A549 (cell line): ENCODE data around the gene AADAC. TPM values are rescaled to one million over a fixed set of nuclear protein-coding genes. Genes with fewer than 3 reads are reported as not detected.

ENCODE experiments used
- ATOH8 ChIP-seq: fragments of 250-450 bp; sonication (Bioruptor Pico); IDR thresholded peaks from 2 replicates; pipeline ENCODE4 v1.5.0; 2020; ENCODE audit warnings: low read depth, mild to moderate bottlenecking, moderate library complexity
- BCL3 ChIP-seq: fragments of >200 bp; sonication (Bioruptor Twin); formaldehyde crosslinking; IDR thresholded peaks from 3 replicates; pipeline ENCODE4 v1.6.1; 2016
- CBX2 ChIP-seq: fragments of 200-600 bp; sonication (generic); IDR thresholded peaks from 2 replicates; pipeline ENCODE4 v1.6.1; 2016; ENCODE audit warnings: low read depth, mild to moderate bottlenecking, borderline replicate concordance
- CBX8 ChIP-seq: fragments of 200-600 bp; sonication (generic); IDR thresholded peaks from 2 replicates; pipeline ENCODE4 v1.6.1; 2016
- CHD2 ChIP-seq: fragments of 150-350 bp; IDR thresholded peaks from 2 replicates; pipeline ENCODE4 v1.6.1; 2014; ENCODE audit warnings: low read length; ENCODE audit not compliant: partially characterized antibody
- CHD4 ChIP-seq: fragments of 200-600 bp; sonication (generic); IDR thresholded peaks from 2 replicates; pipeline ENCODE4 v1.6.1; 2016; ENCODE audit warnings: antibody characterized with exemption, mild to moderate bottlenecking, borderline replicate concordance
- E2F6 ChIP-seq: IDR thresholded peaks from 2 replicates; pipeline ENCODE4 v1.6.1; 2012; ENCODE audit warnings: low read depth, borderline replicate concordance
- EHF ChIP-seq: fragments of 250-450 bp; sonication (Bioruptor Pico); IDR thresholded peaks from 2 replicates; pipeline ENCODE4 v1.5.0; 2020; ENCODE audit warnings: mild to moderate bottlenecking
- ELK1 ChIP-seq: fragments of 150-350 bp; IDR thresholded peaks from 2 replicates; pipeline ENCODE4 v1.6.1; 2014; ENCODE audit warnings: low read depth, mild to moderate bottlenecking, low read length
- EP300 ChIP-seq, 2 experiments: fragments of >200 bp; sonication (Bioruptor Twin); formaldehyde crosslinking; IDR thresholded peaks; 2 replicates in 1 of 2; 3 replicates in 1 of 2; pipeline ENCODE4 v1.6.1; 2016 to 2017
- GATA3 ChIP-seq: IDR thresholded peaks from 2 replicates; pipeline ENCODE4 v1.6.1; 2012; ENCODE audit warnings: borderline replicate concordance
- HDAC2 ChIP-seq: fragments of 200-600 bp; sonication (generic); IDR thresholded peaks from 2 replicates; pipeline ENCODE4 v1.6.1; 2016
- HES2 ChIP-seq: fragments of >200 bp; sonication (Bioruptor Twin); formaldehyde crosslinking; IDR thresholded peaks from 2 replicates; pipeline ENCODE4 v1.6.1; 2016
- HEYL ChIP-seq: fragments of 250-450 bp; sonication (Bioruptor Pico); IDR thresholded peaks from 2 replicates; pipeline ENCODE4 v1.8.0; 2021; ENCODE audit warnings: mild to moderate bottlenecking, moderate library complexity
- HOXA7 ChIP-seq: fragments of 250-450 bp; sonication (Bioruptor Pico); IDR thresholded peaks from 2 replicates; pipeline ENCODE4 v1.5.0; 2020; ENCODE audit warnings: mild to moderate bottlenecking, moderate library complexity
- HOXB13 ChIP-seq: fragments of 250-450 bp; sonication (Bioruptor Pico); IDR thresholded peaks from 2 replicates; pipeline ENCODE4 v1.5.0; 2020; ENCODE audit warnings: low read depth, mild to moderate bottlenecking, moderate library complexity
- HOXB5 ChIP-seq: fragments of 250-450 bp; sonication (Bioruptor Pico); IDR thresholded peaks from 2 replicates; pipeline ENCODE4 v1.5.0; 2020; ENCODE audit warnings: mild to moderate bottlenecking, moderate library complexity
- JUN ChIP-seq, 2 experiments: fragments of >200 bp; sonication (Bioruptor Twin); formaldehyde crosslinking; IDR thresholded peaks; 2 replicates in 1 of 2; 3 replicates in 1 of 2; pipeline ENCODE4 v1.6.1; 2016 to 2017
- JUNB ChIP-seq: fragments of >200 bp; sonication (Bioruptor Twin); formaldehyde crosslinking; IDR thresholded peaks from 2 replicates; pipeline ENCODE4 v1.6.1; 2016
- KDM5A ChIP-seq: fragments of 200-600 bp; sonication (generic); IDR thresholded peaks from 2 replicates; pipeline ENCODE4 v1.6.1; 2016; ENCODE audit warnings: antibody characterized with exemption, mild to moderate bottlenecking
- MAFK ChIP-seq: fragments of 450-650 bp; IDR thresholded peaks from 2 replicates; pipeline ENCODE4 v1.6.1; 2014; ENCODE audit not compliant: partially characterized antibody
- MAX ChIP-seq: IDR thresholded peaks from 2 replicates; pipeline ENCODE4 v1.6.1; 2012
- MAZ ChIP-seq: fragments of 150-350 bp; IDR thresholded peaks from 2 replicates; pipeline ENCODE4 v1.6.1; 2014; ENCODE audit warnings: antibody characterized with exemption, low read depth, low read length, borderline replicate concordance
- MYC ChIP-seq: IDR thresholded peaks from 2 replicates; pipeline ENCODE4 v1.6.1; 2012; ENCODE audit warnings: mild to moderate bottlenecking, inconsistent platforms, low read length, improper control_type of control experiment, borderline replicate concordance
- PHF8 ChIP-seq: fragments of 200-600 bp; sonication (generic); IDR thresholded peaks from 2 replicates; pipeline ENCODE4 v1.6.1; 2016; ENCODE audit warnings: low read depth, mild to moderate bottlenecking, antibody characterized with exemption, moderate library complexity, borderline replicate concordance
- POLR2AphosphoS2 ChIP-seq: conservative IDR thresholded peaks from 2 replicates; pipeline ENCODE4 v1.6.1; 2012; ENCODE audit warnings: low read length, improper control_type of control experiment, inconsistent platforms
- RAD21 ChIP-seq, 2 experiments: fragments of >200 bp in 1 of 2; sonication (Bioruptor Twin) in 1 of 2; formaldehyde crosslinking in 1 of 2; IDR thresholded peaks in 1 of 2; conservative IDR thresholded peaks in 1 of 2; 2 replicates in 1 of 2; 3 replicates in 1 of 2; pipeline ENCODE4 v1.6.1; 2012 to 2018; ENCODE audit warnings: inconsistent platforms in 1 of 2
- RARB ChIP-seq: fragments of 250-450 bp; sonication (Bioruptor Pico); IDR thresholded peaks from 2 replicates; pipeline ENCODE4 v1.8.0; 2021; ENCODE audit warnings: mild to moderate bottlenecking, moderate library complexity
- REST ChIP-seq: fragments of 200-600 bp; sonication (generic); IDR thresholded peaks from 2 replicates; pipeline ENCODE4 v1.6.1; 2016; ENCODE audit warnings: antibody characterized with exemption, mild to moderate bottlenecking, moderate library complexity
- RFX5 ChIP-seq: fragments of 450-650 bp; IDR thresholded peaks from 2 replicates; pipeline ENCODE4 v1.7.1; 2014; ENCODE audit warnings: antibody characterized with exemption, mild to moderate bottlenecking, moderate library complexity
- SMC3 ChIP-seq: fragments of >200 bp; sonication (Bioruptor Twin); formaldehyde crosslinking; IDR thresholded peaks from 3 replicates; pipeline ENCODE4 v1.6.1; 2018; ENCODE audit warnings: inconsistent platforms
- SREBF2 ChIP-seq: fragments of 450-650 bp; IDR thresholded peaks from 2 replicates; pipeline ENCODE4 v1.6.1; 2014; ENCODE audit warnings: mild to moderate bottlenecking, moderate library complexity
- USF2 ChIP-seq: fragments of 450-650 bp; IDR thresholded peaks from 2 replicates; pipeline ENCODE4 v1.6.1; 2014; ENCODE audit warnings: antibody characterized with exemption
- ZC3H11A ChIP-seq: fragments of 450-650 bp; IDR thresholded peaks from 2 replicates; pipeline ENCODE4 v1.6.1; 2014; ENCODE audit warnings: antibody characterized with exemption, mild to moderate bottlenecking
- ZFP36 ChIP-seq: fragments of 450-650 bp; IDR thresholded peaks from 2 replicates; pipeline ENCODE4 v1.6.1; 2014; ENCODE audit warnings: borderline replicate concordance; ENCODE audit not compliant: partially characterized antibody
- ZNF302 ChIP-seq: fragments of 250-450 bp; sonication (Bioruptor Pico); IDR thresholded peaks from 2 replicates; pipeline ENCODE4 v1.9.0; 2021; ENCODE audit warnings: inconsistent platforms, mild to moderate bottlenecking, moderate library complexity
- ZSCAN20 ChIP-seq: fragments of 250-450 bp; sonication (Bioruptor Pico); IDR thresholded peaks from 2 replicates; pipeline ENCODE4 v1.8.0; 2022; ENCODE audit warnings: mild to moderate bottlenecking, moderate library complexity
- polyA plus RNA-seq, 4 experiments: library from polyadenylated mRNA; depleted of rRNA in 3 of 4; stranded (reverse); fragments of >200 nt; fragmentation: RNase III in 1 of 4; extraction: RNeasy Plus Mini Kit Qiagen cat#74134 plus additional on column Dnase treatment in 1 of 4; gene quantifications; 2 replicates in 3 of 4; 3 replicates in 1 of 4; pipeline ENCODE4 v1.2.3, GENCODE V29; 2011 to 2017

The AADAC gene
- polyA plus RNA-seq, 2 of the 4 experiments (the other 2 are of a cell fraction), result 15.3 to 45.0 TPM

- no peak for TF ChIP-seq E2F6
- TF ChIP-seq MAZ, result no peak
- no peak for TF ChIP-seq HES2
- TF ChIP-seq EHF (CRISPR knock-in tag), result no peak
- TF ChIP-seq HOXB13 (CRISPR knock-in tag), result peak; percentile 63; the same call in 1 of the 2 replicates
- TF ChIP-seq MYC, result no peak
- TF ChIP-seq POLR2AphosphoS2, result no peak
- peak; percentile 77; the same call in 2 of the 3 replicates for TF ChIP-seq BCL3
- TF ChIP-seq CBX8, result no peak
- no peak for TF ChIP-seq ZC3H11A
- TF ChIP-seq SREBF2, result no peak
- TF ChIP-seq EP300 (IDR thresholded peaks at IDR 0.05), result peak; percentile 46 to 65; a peak in 3 of 5 replicates
- TF ChIP-seq RAD21 (conservative IDR thresholded peaks at IDR 0.05 in 1 of 2, IDR thresholded peaks at IDR 0.05 in 1 of 2), result no peak
- TF ChIP-seq CBX2, result no peak
- TF ChIP-seq JUN (IDR thresholded peaks at IDR 0.05), result peak in 1 of 2 experiments; percentile 24; a peak in 1 of 5 replicates
- TF ChIP-seq CHD4, result no peak
- TF ChIP-seq SMC3, result no peak
- TF ChIP-seq GATA3, result peak; percentile 91
- TF ChIP-seq ZNF302 (CRISPR knock-in tag), result no peak
- no peak for TF ChIP-seq REST
- no peak for TF ChIP-seq ZSCAN20 (CRISPR knock-in tag)
- no peak for TF ChIP-seq HEYL
- no peak for TF ChIP-seq CHD2
- TF ChIP-seq RFX5, result no peak
- no peak for TF ChIP-seq HOXA7 (CRISPR knock-in tag)
- no peak for TF ChIP-seq HDAC2
- no peak for TF ChIP-seq ELK1
- TF ChIP-seq ATOH8, result no peak
- no peak for TF ChIP-seq MAX
- TF ChIP-seq USF2, result no peak
- TF ChIP-seq PHF8, result no peak
- TF ChIP-seq KDM5A, result no peak
- peak; percentile 71 for TF ChIP-seq ZFP36
- 0 out of 2 replicates have a peak, but pooled peaks have one; percentile 48 for TF ChIP-seq HOXB5 (CRISPR knock-in tag)
- TF ChIP-seq JUNB, result peak; percentile 81
- TF ChIP-seq RARB (CRISPR knock-in tag), result no peak
- no peak for TF ChIP-seq MAFK
These were observed 45.3 kb downstream of the AADAC start (continued) for GRCh38 chr3:151859233-151859673.
